NCI-H2107 treated with DMSO at 0.1 percent for 48 hours (cell line): ENCODE results near the gene RBPMS2.

ENCODE experiments used
- DNase-seq: peaks from one replicate; lab custom pipeline; 2025; ENCODE audit not compliant: unreplicated experiment; lab: John Stamatoyannopoulos, UW

The RBPMS2 gene

DNA sequence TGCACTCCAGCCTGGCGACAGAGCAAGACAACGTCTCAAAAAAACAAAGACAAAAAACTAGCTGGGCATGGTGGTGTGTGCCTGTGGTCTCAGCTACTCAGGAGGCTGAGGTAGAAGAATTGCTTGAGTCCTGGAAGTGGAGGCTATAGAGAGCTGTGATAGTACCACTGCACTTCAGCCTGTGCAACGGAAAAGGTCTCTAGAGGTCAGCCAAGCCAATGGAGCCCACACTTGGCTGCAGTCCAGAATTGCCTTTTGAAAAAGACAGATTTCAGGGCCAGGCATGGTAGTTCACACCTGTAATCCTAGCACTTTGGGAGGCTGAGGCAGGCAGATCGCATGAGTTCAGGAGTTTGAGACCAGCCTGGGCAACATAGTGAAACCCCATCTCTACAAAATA, 8.4 kb upstream of the RBPMS2 start:
- DNase-seq: no peak

DNA sequence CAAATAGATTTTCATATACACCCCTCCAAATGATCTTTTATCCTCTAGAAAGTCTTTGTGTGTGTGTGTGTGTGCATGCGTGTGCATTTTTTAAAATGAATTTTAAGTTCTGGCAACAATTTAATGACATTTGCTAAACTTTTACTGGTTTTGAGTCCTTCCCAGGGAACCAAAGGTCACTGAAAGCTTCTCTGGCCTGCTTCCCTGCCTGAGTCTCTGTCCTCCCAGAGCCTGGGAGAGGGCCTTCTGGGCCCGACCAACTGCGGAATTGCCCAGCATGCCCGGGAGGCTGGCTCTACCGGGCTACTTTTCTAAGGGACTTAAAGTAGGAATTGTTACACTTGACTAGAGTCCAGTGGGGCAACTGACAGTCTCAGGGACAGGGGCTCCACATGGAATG, 7.4 kb upstream of the RBPMS2 start:
- DNase-seq: no peak

DNA sequence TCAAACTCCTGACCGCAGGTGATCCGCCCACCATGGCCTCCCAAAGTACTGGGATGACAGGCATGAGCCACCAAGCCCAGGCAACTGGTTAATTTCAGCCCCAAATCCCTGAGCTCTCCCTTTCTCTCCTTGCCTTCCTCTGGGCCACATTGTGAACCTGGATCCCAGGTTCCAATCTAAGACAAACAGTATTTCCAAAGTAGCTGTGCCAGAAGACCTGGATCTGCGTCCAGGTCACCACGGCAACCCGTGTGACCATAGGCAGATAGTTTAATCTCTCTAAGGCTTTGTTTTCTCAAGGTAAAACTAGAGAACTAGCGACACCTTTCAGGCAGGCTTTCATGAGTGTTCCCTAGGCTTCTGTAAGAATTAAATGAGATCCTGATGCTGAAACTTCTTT, 5.9 kb upstream of the RBPMS2 start:
- DNase-seq: no peak

DNA sequence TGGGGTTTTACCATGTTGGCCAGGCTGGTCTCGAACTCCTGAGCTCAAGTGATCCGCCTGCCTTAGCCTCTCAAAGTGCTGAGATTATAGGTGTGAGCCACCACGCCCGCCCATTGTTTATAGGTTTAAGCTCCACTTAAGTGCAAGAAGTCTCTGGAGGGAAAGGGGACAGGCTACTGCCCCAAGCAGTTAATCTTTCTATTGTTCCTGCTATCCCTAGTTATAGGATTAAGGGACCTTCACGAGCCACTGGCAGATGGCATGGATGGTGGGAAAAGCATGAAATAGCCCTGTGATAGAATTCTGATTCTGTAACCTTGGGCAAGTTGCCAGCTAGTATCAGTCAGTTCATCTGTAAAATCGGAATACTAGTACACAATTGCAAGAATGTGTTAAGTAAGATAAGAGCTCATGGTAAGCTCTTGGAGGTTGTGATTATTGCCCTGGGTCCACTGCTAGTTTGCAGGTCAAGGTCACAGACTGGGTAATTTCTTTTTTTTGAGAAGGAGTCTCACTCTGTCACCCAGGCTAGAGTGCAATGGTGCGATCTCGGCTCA, 5.3 kb upstream of the RBPMS2 start:
- no peak for DNase-seq

DNA sequence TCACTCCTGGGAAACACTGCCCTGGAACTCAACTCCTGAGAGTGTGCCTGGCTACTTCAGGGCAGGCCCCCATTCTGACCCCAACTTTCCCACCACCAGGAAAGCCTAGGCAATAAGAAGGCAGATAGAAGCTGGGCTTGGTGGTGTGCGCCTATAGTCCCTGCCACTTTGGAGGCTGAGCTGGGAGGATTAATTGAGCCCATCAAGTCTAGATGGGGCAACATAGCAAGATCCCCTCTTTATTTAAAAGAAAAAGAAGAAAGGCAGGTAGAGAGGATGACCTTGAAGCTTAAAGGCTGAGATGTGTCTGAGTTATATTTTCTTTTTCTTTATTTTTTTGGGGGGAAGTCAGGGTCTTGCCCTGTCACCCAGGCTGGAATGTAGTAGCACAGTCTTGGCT, 4.2 kb upstream of the RBPMS2 start:
- no peak for DNase-seq

DNA sequence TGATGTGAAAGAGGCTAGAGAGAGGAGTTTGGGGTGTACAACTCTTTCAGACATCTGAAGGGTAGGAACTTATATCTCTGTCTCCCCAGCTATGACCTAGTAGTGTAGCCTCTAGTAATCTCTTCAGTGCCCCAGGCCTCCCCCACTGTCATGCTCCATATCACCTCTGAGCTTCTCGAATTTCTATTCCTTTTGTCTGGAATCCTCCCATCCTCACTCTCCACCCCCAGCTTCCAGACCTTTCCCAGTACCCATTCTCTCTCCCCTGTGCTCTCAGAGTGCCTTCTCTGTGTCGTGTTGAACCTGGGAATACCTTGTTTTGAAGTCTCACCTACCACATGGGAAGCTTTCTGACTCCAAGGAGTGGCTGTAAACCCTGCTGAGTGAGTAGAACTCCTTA, 3.6 kb upstream of the RBPMS2 start:
- no peak for DNase-seq

DNA sequence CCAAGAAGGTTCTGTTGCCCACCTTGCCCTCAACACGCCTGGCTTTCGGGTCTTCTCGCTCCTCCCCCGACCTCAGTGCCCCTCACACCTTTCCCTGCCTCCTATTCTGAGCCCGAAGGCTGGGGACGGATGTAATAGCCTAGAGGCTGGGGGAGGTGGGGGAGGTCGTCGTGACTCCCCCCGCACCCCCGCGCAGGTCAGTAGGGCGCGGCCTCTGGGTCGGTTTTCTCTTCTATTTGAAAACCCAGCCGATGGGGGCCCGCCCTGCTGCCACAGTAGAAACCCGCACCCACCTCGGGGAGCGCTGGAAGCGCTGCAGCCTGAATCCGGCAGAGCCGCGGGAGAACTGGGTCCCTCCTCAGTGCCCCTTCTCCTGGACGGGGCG, 1.0 kb upstream of the RBPMS2 start:
- no peak for DNase-seq

DNA sequence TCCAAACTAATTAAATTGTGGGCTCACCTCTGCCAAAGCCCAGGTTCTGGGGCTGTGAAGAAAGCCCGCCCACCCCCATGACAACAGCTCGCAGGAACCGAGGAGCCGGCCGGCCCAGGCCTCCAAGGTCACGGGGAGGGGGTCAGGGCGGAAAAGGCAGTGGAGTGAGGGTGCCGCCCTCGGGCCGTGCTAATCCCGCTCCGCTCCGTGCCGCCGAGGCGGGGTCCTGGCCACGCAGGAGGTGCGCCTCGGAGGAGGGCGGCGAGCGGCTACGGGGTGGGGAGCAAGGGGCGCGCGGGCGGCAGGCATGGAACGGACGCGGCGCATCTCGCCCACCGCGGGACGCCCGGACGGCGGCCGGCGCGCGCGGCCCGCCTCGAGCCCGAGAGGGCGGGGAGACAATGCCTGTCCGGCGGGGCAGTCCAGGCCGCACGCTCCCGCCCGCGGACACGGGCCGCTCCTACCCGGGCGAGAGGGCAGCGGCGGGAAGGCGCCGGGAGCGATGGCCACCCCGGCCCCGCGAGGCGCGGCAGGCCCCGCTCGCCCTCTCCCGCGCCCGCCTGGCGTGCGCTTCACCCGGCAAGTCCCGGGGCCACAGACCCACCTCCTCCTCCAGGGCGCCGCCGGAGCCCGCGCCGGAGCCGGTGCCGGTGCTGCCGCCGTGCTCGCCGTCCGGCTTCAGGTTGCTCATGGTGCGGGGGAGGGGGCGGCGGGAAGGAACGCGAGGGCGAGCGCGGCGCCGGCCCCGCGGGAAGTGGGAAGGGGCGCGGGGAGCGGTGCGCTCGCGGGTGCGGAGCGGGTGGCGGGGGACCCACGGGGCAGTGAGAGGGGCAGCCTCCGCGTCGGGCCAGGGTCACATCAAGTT, 528 bp downstream of the RBPMS2 start:
- DNase-seq: no peak

DNA sequence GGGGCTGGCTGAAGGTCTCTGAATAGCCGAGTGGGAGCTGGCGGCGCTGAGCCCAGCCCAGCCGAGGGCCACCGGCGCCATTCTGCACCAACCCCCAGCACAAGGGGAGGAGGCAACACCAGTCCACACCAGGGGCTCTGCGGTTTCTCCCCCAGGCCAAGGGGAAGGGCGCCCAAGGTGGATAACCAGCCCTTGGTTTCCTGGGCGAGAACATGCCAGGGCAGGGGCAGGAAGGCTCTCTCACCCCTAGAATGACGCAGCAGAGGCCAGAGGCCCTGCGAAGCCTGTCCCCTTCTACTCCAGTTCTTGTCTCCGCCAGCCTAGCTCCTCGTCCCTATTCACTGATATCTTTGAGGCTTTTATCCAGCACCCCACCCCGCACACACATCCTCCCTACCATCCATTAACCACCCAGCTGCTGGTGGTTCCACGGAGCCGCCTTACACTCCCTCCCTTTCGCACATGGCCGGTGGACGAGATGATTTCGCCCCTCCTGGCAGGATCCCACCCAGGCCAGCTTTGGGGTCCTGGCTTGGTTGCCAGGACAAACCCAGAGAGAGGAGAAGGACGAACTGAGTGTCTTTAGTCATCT, 1.3 kb downstream of the RBPMS2 start:
- DNase-seq: no peak

DNA sequence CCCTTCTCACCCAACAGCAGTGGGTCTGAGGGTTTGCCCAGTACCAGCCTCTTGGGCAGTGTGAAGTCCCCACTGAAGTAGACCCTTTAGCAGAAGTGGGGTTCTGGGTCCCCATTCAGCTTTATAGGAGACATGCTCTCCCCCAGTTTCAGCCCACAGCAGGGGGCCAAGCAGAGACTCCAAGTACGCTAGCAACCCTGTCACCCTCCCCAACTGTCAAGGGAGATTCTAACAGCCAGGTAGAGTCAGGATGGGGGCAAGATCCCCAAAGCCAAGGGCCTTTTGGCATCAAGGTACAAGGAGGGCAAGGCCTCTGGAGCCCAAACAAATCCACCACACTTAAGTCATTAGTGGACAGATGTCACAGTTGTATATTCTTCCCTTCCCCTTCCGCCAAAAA, 1.8 kb downstream of the RBPMS2 start:
- DNase-seq: no peak

DNA sequence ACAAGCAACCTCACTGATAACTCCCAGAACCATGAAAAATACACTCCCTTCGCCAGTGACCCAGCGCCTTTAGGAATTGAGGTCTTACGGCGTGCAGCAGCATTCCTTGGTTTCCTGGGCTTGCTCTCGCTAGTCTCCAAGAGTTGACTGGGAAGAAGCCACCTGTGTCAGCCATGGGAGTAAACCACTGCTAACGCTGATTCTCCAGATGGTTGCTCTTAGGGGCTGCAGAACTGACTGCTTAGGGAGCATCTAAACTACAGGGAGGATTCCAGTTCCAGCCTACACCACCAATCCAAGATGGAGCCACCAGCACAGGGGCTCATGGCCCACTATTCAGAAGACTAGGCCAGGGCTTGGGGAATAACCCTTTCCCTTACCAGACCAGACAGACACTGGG, 2.4 kb downstream of the RBPMS2 start:
- DNase-seq: no peak

DNA sequence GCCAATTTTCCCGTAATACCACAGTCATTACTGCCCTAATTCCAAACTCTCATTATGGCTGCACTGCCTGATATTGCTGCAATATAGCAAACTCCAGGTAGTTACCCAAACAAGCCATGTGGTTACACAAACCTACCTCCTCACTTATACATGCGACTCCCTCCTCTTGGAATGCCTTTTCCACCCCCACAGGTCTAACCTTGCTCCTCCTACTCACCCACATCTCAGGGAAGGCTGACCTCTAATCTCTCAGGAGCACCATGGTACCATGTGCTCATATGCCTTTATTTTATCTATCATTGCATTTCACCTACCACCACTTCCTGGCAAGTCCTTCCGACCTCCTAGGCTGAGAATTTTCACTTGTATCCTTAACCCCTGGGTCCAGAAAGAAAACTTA, 2.9 kb downstream of the RBPMS2 start:
- no peak for DNase-seq

DNA sequence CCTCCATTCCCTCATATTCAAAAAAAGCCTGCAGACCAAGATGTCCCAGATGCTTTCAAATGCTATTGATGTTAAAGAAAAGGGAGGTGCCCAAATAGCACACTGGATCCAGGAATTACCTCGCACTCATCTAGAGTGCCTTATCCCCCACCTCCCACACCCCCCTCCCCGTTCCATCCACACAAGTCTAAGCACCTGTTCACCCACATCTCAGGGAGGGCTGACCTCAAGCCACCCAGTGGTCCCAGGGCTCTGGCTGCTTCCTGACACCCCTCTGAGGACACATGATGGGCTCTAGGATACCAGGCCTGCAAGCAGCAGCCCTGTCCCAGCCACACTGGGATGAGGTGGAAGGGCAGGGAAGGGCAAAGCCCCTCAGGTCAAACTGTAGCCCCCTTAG, 4.8 kb downstream of the RBPMS2 start:
- no peak for DNase-seq

DNA sequence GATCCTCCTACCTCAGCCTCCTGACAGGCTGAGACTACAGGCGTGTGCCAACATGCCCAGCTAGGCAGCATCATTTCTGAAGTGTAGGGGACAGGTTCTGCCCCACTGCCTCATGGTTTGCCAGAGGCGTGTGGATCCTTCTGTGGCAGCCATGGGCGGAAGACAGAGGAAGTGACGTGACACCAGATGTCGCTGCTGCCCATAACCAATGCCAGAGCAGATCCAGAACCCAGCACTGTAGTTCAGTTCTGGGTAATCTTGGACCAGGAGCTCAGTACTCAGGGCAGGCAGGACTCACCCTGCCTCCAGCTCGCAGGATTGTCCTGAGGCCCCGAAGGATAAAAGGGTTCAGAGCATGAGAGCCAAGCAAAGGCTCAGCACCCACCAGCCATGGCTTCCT, 8.2 kb downstream of the RBPMS2 start:
- no peak for DNase-seq

DNA sequence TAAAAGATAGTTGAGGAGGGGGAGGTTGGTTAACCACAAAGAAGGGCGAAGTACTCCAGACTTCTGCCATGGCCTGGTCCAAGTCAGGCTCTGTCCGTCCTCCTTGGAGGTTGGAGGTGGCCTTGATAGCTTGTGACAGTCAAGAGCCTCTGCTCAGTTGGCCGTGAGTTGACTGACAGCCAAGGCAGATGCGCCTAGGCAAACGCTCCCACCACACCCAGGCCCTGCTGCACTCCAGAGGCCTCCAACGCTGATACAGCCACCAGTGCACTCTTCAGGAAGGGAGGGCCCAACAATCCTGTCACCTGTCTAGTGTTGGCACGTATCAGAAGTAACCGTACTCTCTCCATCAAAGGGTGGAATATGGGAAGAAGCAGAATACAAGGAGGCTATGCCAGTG, 9.3 kb downstream of the RBPMS2 start:
- DNase-seq: no peak

DNA sequence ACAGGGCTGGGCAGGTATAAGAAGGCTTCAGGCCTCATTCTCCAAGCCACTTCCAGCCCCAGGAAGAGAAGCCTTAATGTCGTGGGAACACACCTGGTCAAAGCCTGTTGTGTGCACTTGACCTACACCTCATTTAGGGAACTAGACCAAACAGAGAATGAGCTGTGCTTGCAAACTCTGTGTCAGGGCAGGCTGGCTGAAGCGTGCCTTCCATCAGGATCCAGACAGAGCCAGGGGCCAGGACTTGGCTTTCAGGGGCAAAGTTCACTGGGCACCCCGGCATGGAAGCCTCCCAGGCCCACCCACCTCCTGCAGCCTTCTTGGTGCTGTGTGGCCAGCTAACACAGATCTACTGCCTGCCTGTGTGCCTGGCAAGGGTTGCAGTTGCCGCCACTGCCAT, 11.5 kb downstream of the RBPMS2 start:
- no peak for DNase-seq

DNA sequence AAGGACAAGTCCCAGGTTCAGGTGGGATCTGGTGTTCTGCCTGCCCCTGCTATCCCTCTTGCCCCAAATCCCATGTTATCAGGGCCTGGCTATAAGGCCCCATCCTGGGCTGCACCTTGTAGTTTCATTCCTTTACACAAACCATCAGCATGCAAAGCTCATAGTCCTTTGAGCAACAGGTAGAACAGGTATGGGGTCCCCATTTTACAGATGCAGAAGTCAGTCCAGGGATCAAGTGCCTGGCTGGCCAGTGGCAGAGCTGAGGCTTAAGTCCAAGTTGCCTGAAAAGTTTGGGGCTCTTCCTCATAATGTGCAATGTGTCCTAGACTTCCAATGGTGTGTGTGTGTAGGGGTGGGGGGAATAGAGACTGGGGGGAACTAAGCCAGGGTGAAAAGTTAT, 11.9 kb downstream of the RBPMS2 start:
- DNase-seq: no peak

DNA sequence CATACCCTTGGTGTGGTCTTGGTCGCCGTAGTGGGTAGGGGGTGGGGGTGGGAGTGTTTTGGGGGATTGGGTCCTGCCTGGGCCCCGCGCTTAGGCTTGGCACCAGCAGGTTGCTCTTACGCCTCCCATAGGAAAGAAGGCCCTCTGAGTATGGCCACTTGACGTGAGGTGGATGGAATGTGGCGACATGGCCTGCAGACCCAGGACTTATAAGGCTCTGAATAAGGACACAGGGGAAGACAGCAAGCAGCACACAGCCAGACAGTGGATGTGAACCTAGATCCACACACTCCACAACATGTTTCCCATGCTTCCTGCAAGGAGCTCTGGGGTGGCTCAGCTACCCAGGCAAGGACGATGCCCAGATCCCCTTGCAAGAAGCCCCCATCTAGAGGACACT, 12.4 kb downstream of the RBPMS2 start:
- no peak for DNase-seq

DNA sequence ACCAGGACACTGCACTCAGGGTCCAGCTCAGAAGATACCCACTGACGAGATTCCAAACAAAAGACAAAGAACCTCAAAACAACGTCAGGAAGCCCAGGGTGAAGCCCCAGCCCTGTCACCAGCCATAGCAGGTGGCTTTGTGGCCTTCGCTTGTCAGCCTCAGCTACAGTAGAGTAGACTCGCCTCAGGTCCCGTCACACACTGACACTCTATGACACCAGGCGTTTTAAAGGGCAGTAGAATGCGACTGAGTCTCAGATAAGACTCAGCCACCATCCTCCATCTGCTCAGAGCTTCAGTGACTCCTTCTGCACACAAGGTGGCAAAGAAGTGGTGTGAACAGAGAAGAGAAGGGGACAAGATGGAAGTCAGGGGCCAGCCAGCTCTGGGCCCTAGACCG, 12.8 kb downstream of the RBPMS2 start:
- no peak for DNase-seq

DNA sequence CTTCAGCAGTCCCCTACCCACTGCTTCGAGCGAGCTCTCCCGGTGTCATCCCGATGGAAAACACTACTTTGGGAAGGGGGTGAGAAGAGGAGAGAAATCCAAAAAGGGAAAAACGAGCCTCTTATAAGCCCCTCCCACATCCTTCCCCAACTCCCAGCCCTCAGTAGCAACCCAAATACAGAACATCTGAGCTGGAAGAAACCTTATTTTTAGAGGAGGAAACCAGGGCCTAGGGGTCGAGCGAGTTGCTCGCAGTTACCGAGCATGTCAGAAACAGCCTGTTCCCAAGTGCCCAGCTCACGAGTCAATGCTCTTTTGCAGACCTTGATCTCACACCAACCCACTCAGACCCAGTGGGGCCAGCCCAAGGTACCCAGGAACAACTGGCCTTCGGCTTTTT, 14.2 kb downstream of the RBPMS2 start:
- no peak for DNase-seq

DNA sequence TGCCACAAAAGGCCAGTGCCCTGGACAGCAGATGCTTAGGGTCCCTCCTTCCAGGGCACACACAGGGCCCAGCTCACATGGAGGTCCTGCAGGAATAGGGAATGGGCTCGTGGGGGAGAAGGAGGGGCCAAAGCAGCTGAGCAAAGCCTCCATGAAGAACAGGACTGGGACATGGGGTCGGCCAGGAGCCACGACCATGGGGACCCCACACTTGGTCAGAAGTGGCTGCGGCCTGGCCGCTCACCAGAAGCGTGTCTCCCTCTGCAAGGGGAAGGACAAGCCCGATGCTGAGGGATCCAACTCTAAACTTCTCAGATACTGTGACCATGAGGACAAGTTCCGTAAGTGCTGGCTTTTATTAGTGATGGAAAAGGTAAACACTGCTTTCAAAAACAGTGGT, 15.3 kb downstream of the RBPMS2 start:
- no peak for DNase-seq

DNA sequence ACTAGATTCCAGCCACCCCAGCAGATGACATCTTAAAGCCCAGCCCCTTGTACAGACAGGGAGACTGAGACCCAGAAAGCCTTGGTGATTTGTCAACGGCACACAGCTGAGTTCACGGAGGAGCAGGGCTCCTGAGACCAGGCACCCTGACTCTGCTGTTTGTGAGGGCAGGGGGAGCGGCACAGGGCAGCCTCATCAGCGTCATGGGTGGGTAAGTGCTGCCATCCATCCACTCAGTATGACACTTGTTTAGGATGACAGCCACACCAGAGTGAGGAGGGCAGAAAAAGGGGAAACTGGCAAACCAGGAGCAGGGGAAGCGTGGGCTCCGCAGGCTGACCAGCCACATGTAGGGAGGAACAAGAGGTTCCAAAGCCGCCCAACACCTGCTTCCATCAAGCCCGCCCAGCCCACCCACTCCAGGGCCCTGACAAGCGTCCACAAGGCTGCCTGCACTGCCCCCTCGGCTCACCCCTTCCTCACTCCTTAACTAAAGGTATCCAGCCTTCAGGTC, 19.9 kb downstream of the RBPMS2 start:
- DNase-seq: no peak
